Measurements from ENCODE around the gene ZNF469. TPM values are rescaled to one million over a fixed set of nuclear protein-coding genes. Genes with fewer than 3 reads are reported as not detected.

The ZNF469 gene
- total and polyA plus RNA-seq, 8 donors = 1.4 to 5.5 (median 2.6) TPM

DNA sequence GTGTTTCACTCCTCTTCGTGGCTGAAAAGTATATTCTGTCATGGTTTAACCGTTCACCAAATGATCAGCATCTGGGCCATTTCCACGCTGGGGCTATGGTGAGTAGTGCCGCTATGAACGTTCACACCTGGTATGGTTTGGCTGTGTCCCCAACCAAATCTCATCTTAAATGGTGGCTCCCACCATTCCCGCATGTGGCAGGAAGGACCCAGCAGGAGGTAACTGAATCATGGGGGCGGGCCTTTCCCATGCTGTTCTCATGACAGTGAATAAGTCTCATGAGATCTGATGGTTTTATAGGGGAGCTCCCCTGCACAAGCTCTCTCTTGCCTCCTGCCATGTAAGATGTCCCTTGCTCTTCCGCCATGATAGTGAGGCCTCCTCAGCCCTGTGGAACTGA lies 45.7 kb upstream of the ZNF469 start:
- no peak for TF ChIP-seq CTCF (IDR thresholded peaks at IDR 0.05)
- Histone ChIP-seq H3K27me3 (peaks cover 0 to 17% of the 10 kb centered on the region in 2 donors), H3K4me1 (no peaks in the 10 kb centered on the region), H3K27ac (no peak overlapping the region), H3K4me3 (no peak overlapping the region), H3K36me3 (no peaks in the 10 kb centered on the region), H3K9me3 (no peaks in the 10 kb centered on the region)
- intact Hi-C loops (cut with DNase I) = no loop called here
- no peak for ATAC-seq
- DNase-seq = no peak

DNA sequence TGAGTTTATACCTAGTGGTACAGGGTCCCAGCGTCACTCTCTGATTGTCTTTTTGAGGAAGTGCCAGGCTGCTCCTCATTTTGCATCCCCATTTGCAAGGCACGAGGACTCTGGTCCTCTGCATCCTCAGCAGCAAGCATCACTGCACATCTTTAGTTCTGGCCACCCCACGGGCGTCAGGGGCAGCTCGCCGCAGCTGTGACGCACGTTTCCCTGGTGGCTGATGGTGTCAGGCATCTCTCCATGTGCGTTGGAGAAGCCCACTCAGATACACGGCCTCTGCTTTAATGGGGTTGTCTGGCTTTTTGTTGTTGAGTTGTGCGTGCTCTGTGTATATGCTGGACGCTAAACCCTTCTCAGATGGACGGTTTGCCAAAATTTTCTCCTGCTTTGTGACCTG lies 45.2 kb upstream of the ZNF469 start:
- no peaks in the 10 kb centered on the region for H3K9me3 ChIP-seq
- intact Hi-C loops (cut with DNase I) = no loop called here
- no peak for TF ChIP-seq CTCF (IDR thresholded peaks at IDR 0.05)
- H3K36me3 ChIP-seq = no peaks in the 10 kb centered on the region
- no peak overlapping the region for H3K4me3 ChIP-seq
- H3K27ac ChIP-seq = no peak overlapping the region
- H3K4me1 ChIP-seq = no peaks in the 10 kb centered on the region
- DNase-seq (peak in 1 of 4 donors; percentile 37), ATAC-seq (no peak)
- H3K27me3 ChIP-seq = peaks cover 0 to 17% of the 10 kb centered on the region in 2 donors

DNA sequence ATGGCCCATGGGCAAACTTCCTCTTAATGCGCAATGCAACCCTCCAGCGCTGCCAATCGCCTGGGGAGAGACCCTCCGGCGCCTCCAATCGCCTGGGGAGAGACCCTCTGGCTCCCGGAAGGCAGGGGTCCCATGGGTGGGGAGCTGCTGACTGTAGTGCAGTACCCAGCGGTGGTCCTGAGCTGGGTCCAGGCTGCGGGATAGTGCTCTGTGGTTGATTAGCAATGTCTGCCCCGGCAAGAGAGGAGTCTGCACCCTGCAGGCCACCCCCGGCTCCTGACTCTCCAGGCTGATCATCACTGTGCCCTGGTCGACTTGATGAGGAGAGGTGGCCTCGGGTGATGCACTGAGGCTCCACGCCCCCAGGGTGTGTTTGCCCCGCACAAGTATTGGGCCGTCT lies 44.6 kb upstream of the ZNF469 start:
- H3K27ac ChIP-seq = no peak overlapping the region
- peaks cover 0 to 17% of the 10 kb centered on the region in 2 donors for H3K27me3 ChIP-seq
- no peaks in the 10 kb centered on the region for H3K36me3 ChIP-seq
- no peak overlapping the region for H3K4me3 ChIP-seq
- no peak for TF ChIP-seq CTCF (IDR thresholded peaks at IDR 0.05)
- intact Hi-C loops (cut with DNase I) = no loop called here
- H3K4me1 ChIP-seq = no peaks in the 10 kb centered on the region
- DNase-seq (peak in 1 of 4 donors; percentile 55), ATAC-seq (no peak)
- peaks cover 0 to under 1% of the 10 kb centered on the region in 2 donors for H3K9me3 ChIP-seq

GRCh38 chr16:88338896-88339295 lies 43.9 kb upstream of the ZNF469 start:
- no peak overlapping the region for H3K4me3 ChIP-seq
- H3K4me1 ChIP-seq = no peaks in the 10 kb centered on the region
- peaks cover 0 to 9% of the 10 kb centered on the region in 2 donors for H3K9me3 ChIP-seq
- no peaks in the 10 kb centered on the region for H3K36me3 ChIP-seq
- intact Hi-C loops (cut with DNase I) = no loop called here
- H3K27me3 ChIP-seq = peaks cover 0 to 17% of the 10 kb centered on the region in 2 donors
- H3K27ac ChIP-seq = no peak overlapping the region
- TF ChIP-seq CTCF (IDR thresholded peaks at IDR 0.05) = no peak
- DNase-seq = peak in 1 of 4 donors; percentile 58
- no peak for ATAC-seq

- no peak for TF ChIP-seq CTCF (IDR thresholded peaks at IDR 0.05)
- Histone ChIP-seq H3K27me3 (peaks cover 0 to 17% of the 10 kb centered on the region in 2 donors), H3K36me3 (no peaks in the 10 kb centered on the region), H3K9me3 (peaks cover 0 to 10% of the 10 kb centered on the region in 2 donors), H3K27ac (no peak overlapping the region), H3K4me1 (no peaks in the 10 kb centered on the region), H3K4me3 (no peak overlapping the region)
- no peak for ATAC-seq
- DNase-seq = peak in 1 of 4 donors; percentile 69
- intact Hi-C loops (cut with DNase I) = no loop called here
These were observed 42.6 kb upstream of the ZNF469 start for GRCh38 chr16:88339930-88340754.

All from left lung (tissue), 10 donors.